GM06990 (cell line): ENCODE results near the gene DAG1.

Source experiments
- DNase-seq: peaks from one replicate; pipeline ENCODE4 v3.0.0-alpha.2; 2011; ENCODE audit not compliant: insufficient read length; ENCODE audit errors: extremely low read depth
- H3K27me3 ChIP-seq: replicated peaks from 2 replicates; pipeline ENCODE4 v1.6.0; 2011; ENCODE audit warnings: low read length; ENCODE audit not compliant: control insufficient read depth, insufficient read depth
- H3K36me3 ChIP-seq: 2 replicates; pipeline ENCODE4 v1.5.1; 2011; ENCODE audit warnings: low read length; ENCODE audit not compliant: control insufficient read depth, insufficient read depth
- H3K4me3 ChIP-seq: replicated peaks from 2 replicates; pipeline ENCODE4 v1.5.1; 2011; ENCODE audit warnings: low read depth, mild to moderate bottlenecking, control low read depth, low read length
- TF ChIP-seq, protein P1 (sequence below): IDR thresholded peaks from 2 replicates; pipeline ENCODE4 v1.5.1; 2011; ENCODE audit warnings: low read length, control low read depth, mild to moderate bottlenecking, inconsistent platforms; ENCODE audit not compliant: insufficient read depth, poor library complexity, severe bottlenecking

The DAG1 gene

DNA sequence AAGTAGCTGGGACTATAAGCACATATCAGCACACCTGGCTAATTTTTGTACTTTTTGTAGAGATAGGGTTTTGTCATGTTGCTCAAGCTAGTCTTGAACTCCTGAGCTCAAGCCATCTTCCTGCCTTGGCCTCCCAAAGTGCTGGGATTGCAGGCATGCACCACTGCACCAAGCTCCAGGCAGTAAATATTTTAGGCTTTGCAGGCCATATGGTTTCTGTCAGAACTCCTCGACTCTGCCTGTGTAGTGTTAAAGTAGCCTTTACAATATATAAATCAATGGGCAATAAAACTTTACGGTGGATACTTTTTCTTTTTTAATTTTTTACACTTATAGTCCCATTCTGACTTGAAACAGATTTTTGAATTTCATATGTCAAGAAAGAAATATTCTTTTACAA, 41.6 kb downstream of the DAG1 start:
- TF ChIP-seq, protein P1, sequence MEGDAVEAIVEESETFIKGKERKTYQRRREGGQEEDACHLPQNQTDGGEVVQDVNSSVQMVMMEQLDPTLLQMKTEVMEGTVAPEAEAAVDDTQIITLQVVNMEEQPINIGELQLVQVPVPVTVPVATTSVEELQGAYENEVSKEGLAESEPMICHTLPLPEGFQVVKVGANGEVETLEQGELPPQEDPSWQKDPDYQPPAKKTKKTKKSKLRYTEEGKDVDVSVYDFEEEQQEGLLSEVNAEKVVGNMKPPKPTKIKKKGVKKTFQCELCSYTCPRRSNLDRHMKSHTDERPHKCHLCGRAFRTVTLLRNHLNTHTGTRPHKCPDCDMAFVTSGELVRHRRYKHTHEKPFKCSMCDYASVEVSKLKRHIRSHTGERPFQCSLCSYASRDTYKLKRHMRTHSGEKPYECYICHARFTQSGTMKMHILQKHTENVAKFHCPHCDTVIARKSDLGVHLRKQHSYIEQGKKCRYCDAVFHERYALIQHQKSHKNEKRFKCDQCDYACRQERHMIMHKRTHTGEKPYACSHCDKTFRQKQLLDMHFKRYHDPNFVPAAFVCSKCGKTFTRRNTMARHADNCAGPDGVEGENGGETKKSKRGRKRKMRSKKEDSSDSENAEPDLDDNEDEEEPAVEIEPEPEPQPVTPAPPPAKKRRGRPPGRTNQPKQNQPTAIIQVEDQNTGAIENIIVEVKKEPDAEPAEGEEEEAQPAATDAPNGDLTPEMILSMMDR: no peak
- Histone ChIP-seq H3K36me3 (peaks cover 12% of the 10 kb centered on the region), H3K4me3 (no peak overlapping the region), H3K27me3 (no peaks in the 10 kb centered on the region)
- DNase-seq: no peak

DNA sequence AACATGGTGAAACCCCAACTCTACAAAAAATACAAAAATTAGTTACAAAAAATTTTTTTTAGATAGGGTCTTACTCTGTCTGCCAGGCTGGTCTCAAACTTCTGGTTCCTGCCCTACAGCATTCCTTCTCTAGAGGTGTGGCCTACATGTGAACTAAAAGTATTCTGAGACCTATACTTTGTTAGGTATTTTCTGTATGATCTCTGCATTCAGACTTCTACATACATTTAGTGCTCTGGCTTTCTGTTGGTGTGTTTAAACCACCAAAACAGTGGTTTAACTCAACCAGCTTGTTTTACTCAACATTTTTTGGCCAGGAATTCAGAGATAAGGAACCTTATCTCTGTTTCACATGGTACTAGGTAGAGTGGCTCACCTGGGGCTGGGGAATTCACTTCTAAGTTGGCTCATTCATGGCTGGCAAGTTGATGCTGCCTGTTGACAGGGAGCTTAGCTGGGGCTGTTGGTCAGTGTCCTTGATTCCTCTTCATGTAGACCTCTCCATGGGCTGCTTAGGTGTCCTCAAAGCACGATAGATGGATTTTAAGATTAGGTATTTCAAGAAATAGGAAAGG, 42.8 kb downstream of the DAG1 start:
- H3K36me3 ChIP-seq: peaks cover 16% of the 10 kb centered on the region
- DNase-seq: no peak
- H3K4me3 ChIP-seq: no peak overlapping the region

DNA sequence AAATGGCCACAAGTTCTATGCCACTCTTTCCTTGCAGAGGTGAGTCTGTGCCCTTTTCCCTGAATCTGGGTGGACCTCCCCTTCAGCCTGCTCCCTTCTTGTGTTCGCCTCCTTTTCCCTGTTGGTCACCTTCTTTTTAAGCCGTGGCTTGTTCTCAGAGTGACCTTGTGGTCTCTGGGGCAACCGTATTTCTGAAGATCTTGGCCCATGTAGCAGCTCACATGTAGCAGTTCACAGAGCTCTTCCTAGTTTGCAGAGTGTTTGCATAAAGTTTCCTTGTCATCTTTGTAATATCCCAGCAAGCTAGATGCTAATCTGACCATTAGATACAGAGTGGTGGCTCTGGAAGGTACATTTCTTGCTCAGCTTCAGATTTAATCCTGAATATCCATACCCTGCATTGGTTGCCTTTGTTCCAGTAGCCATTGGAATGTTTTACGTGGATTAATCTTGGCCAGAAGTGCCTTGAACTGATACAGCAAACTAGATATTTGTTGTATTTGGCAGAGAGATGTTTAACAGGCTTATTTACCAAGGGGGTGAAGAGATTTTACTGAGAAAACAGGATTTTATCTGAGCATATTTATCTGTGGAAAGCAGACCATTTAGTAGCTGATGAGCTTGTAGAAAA, 43.5 kb downstream of the DAG1 start:
- DNase-seq: no peak
- TF ChIP-seq, protein P1: no peak
- Histone ChIP-seq H3K36me3 (peaks cover 21% of the 10 kb centered on the region), H3K4me3 (no peak overlapping the region), H3K27me3 (no peaks in the 10 kb centered on the region)

More for the DNA sequence above, 42.8 kb downstream of the DAG1 start:
- no peaks in the 10 kb centered on the region for H3K27me3 ChIP-seq
- TF ChIP-seq, protein P1: no peak

DNA sequence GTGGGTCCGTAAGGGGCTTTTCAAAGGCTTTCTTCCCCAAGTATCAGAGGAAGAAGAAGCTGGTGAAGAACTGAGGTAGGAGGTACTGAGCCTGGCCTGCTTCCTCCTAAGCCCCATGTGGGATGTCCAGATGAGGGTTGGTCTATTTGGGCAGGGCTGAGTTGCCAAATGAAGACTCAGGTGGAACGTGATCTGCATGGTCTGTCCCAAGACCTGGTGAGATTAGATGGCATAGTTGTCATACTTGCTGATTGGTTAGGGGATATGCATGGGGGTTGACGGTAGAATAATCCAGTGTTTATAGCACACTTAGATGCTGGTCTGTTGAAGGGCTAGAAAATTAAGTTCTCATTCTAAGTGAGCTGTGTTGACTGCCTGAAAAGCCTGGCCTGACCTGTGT, 47.9 kb downstream of the DAG1 start:
- Histone ChIP-seq H3K36me3 (peaks cover 14% of the 10 kb centered on the region), H3K27me3 (no peaks in the 10 kb centered on the region)
- TF ChIP-seq, protein P1: no peak

DNA sequence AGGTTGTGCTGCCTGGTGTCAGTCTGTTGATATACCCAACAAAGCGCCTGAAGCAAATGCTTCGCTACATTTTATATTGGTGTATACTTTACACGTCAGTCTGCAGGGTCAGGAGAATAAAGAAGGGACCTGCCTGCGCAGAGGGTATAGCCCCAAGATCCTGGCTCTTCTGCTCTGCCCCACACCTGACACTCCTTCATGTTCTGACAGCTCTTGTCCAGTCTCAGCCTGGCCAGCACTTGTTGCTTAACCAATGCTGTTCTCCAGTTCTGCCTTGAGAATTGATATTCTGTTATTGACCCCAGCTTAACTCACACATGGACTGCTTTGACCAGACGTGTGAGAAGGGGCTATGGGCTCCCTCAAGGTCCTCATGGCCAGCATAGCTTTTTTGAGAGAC, 48.4 kb downstream of the DAG1 start:
- DNase-seq: no peak
- no peak overlapping the region for H3K4me3 ChIP-seq
- H3K36me3 ChIP-seq: peaks cover 11% of the 10 kb centered on the region
- H3K27me3 ChIP-seq: no peaks in the 10 kb centered on the region
- TF ChIP-seq, protein P1: no peak

More for the DNA sequence above, 47.9 kb downstream of the DAG1 start:
- no peak for DNase-seq
- no peak overlapping the region for H3K4me3 ChIP-seq
